GM12878 (cell line): Measurements from ENCODE around the gene MOXD1. TPM values are rescaled to one million over a fixed set of nuclear protein-coding genes. Genes with fewer than 3 reads are reported as not detected.

Experiments used
- BCLAF1 ChIP-seq: fragments of 450-650 bp; IDR thresholded peaks from 2 replicates; pipeline ENCODE4 v1.6.1; 2017; ENCODE audit warnings: antibody characterized with exemption, mild to moderate bottlenecking, moderate library complexity
- CEBPZ ChIP-seq: fragments of 150-350 bp; IDR thresholded peaks from 2 replicates; pipeline ENCODE4 v1.6.1; 2016; ENCODE audit warnings: low read depth, low read length
- E2F8 ChIP-seq: fragments of 450-650 bp; IDR thresholded peaks from 2 replicates; pipeline ENCODE4 v1.6.1; 2018; ENCODE audit warnings: mild to moderate bottlenecking, low read depth, moderate library complexity; ENCODE audit not compliant: partially characterized antibody
- IKZF1 ChIP-seq: fragments of 450-650 bp; conservative IDR thresholded peaks from 2 replicates; pipeline ENCODE4 v1.6.1; 2017; ENCODE audit warnings: antibody characterized with exemption, mild to moderate bottlenecking
- polyA plus RNA-seq, 11 experiments: library from polyadenylated mRNA; depleted of rRNA in 4 of 11; unstranded in 6 of 11; stranded (reverse) in 5 of 11; fragments of >200 nt; fragmentation: Nextera tagmentation in 4 of 11; fragmentation: Illumina TruSeq in 1 of 11; extraction: Ambion mirVana in 4 of 11; extraction: Trizol in 1 of 11; gene quantifications; 1 replicate in 1 of 11; 2 replicates in 10 of 11; pipeline versions ENCODE4 v1.2.1 to v1.2.3, GENCODE V29; 2011 to 2016; ENCODE audit warnings: inconsistent platforms in 2 of 11, missing spikeins in 2 of 11, low read depth in 1 of 11
- total RNA-seq, 4 experiments: library from RNA; depleted of rRNA in 3 of 4; stranded (reverse); fragments of >200 nt in 3 of 4; fragmentation: Illumina TruSeq in 1 of 4; extraction: Trizol in 1 of 4; gene quantifications; 2 replicates each; pipeline versions ENCODE4 v1.2.1 to v1.2.3, GENCODE V29; 2013 to 2021

MOXD1 gene
- total and polyA plus RNA-seq, 10 of the 15 experiments (the other 5 are each of a cell fraction or from before 2014, with no cell fraction given) = 0.03 to 2.1 (median 0.64) TPM

- TF ChIP-seq E2F8 (no peak), IKZF1 (no peak), CEBPZ (no peak), BCLAF1 (no peak)
Observed at GRCh38 chr6:132253211-132253610, 148.1 kb downstream of the MOXD1 start (continued).
